HPDE6-E6E7 (cell line): Measurements from ENCODE around the gene MBD3L1.

ENCODE experiments used
- DNase-seq: peaks from one replicate; pipeline ENCODE4 v3.0.0; 2011; ENCODE audit warnings: missing footprints; ENCODE audit errors: extremely low spot score

Gene MBD3L1

DNA sequence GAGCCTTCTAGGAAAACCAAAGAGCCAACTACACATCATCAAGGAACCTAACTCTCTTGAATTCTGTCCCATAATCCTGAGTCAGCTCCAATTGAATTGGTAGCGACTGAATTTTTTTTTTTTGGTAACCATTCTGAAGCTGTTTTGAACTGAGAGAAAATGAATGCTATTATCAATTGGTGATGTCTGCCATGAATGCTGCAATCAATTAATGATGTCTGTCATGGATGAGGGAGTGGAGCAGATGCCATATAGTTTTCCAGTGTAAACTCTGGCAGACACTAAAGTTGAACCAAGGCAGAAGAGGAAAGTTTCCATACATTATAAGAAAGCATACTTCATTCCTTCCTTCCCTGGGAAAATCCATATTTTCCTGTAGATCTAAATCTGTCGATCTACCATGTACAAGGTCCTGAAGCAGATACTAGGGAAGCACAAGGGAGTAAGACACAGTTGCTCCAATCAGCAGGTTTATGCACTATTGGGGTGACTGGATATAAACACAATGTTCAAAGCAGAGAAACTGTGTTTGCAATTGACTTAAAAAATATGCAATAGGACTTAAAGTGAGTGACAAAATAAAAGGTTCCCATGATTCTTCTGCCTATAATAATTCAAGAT lies 48.8 kb downstream of the MBD3L1 start:
- DNase-seq = no peak

DNA sequence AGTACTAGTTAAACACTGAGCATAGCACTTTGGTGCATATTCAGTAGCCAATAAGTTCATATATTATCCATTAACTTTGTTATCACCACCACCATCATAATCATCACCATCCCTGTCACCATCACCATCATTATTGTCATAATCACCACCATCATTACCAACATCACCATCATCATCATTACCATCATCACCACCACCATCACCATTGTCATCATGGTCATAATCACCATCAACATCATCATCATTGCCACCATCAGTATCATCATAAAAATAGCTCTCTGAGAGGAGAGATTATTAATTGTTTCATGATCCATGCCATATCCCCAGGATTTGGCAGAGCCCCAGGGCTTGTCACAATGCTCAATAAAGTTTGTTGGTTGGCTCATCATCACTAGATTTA lies 49.3 kb downstream of the MBD3L1 start:
- DNase-seq = no peak

DNA sequence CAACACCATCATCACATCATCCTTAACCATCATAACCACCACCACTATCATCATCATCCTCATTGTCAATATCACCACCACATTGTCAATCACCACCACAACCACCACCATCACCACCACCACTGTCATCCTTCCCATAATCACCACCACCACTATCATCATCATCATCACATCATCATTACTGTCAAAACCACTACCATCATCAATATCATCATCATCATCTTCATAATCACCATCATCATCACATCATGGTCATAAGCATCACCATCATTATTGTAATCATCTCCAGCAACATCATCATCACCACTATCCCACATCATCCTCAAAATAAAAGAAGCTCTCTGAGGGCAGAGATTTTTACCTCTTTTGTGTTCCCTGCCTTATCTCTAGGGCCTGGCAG lies 52.2 kb downstream of the MBD3L1 start:
- no peak for DNase-seq

DNA sequence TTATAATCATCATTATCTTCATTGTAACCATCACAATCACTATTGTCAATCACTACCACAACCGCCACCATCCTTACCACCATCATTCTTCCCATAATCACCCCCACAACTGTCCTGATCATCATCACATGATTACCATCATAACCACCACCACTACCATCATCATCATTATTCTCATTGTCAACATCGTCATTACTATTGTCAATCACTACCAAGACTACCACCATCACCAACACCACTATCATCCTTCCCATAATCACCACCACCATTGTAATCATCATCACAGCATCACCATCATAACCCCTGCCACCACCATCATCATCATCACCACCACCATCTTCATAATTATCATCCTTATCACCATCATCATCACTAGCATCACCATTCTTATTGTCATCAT lies 55.2 kb downstream of the MBD3L1 start:
- DNase-seq = no peak

DNA sequence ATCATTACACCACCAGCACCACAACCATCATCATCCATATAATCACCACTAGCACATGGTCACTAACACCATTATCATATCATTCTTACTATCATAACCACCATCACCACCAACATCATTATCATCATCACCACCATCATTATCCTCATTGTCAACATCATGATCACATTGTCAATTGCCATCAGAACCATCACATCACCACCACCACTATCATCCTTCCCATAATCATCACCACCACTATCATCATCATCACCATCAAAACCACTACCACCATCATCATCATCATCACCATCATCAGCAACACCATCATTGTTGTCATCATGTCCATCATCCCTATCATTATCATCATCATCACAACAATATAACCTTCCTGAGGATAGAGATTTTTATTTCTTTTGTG lies 58.1 kb downstream of the MBD3L1 start:
- no peak for DNase-seq
